Mesothelial cell of epicardium (in vitro differentiated cells): ENCODE measurements around the gene GALNT2. TPM values are rescaled to one million over a fixed set of nuclear protein-coding genes. Genes with fewer than 3 reads are reported as not detected.

ENCODE experiments used
- DNase-seq, 2 experiments: peaks; one replicate each; pipeline ENCODE4 v3.0.0; 2021; ENCODE audit warnings: low spot score in 2 of 2; ENCODE audit not compliant: unreplicated experiment in 2 of 2
- H3K27ac Mint-ChIP-seq: 2 replicates; pipeline ENCODE4 v1.8.0; 2021; ENCODE audit warnings: mixed read lengths
- H3K27me3 Mint-ChIP-seq: 2 replicates; pipeline ENCODE4 v1.8.0; 2021; ENCODE audit warnings: low read depth, mixed read lengths
- H3K36me3 Mint-ChIP-seq: 2 replicates; pipeline ENCODE4 v1.8.0; 2021; ENCODE audit warnings: mixed read lengths
- H3K4me1 Mint-ChIP-seq: 2 replicates; pipeline ENCODE4 v1.8.0; 2021; ENCODE audit warnings: mixed read lengths
- H3K4me3 Mint-ChIP-seq: 2 replicates; pipeline ENCODE4 v1.8.0; 2021; ENCODE audit warnings: mild to moderate bottlenecking, moderate library complexity, mixed read lengths
- H3K9me3 Mint-ChIP-seq: 2 replicates; pipeline ENCODE4 v1.8.0; 2021; ENCODE audit warnings: mixed read lengths
- CTCF ChIP-seq: fragments of 200-600 bp; sonication (generic); IDR thresholded peaks from one replicate; pipeline ENCODE4 v1.5.0; 2021; ENCODE audit warnings: antibody characterized with exemption; ENCODE audit not compliant: unreplicated experiment
- total RNA-seq: library from RNA; stranded (reverse); gene quantifications from 3 replicates; pipeline ENCODE4 v1.2.1, GENCODE V29; 2021

GALNT2 gene
- total RNA-seq, 1 donor from 2014 or later = 48.3 TPM

- Mint-ChIP-seq H3K4me3 (no peak overlapping the region), H3K4me1 (peaks cover 3% of the 10 kb centered on the region), H3K36me3 (no peaks in the 10 kb centered on the region), H3K27me3 (no peaks in the 10 kb centered on the region), H3K9me3 (no peaks in the 10 kb centered on the region), H3K27ac (no peak overlapping the region)
- DNase-seq = no peak
- no peak for TF ChIP-seq CTCF
Measured at GRCh38 chr1:230171356-230172015, 104.4 kb downstream of the GALNT2 start.

- H3K27ac Mint-ChIP-seq = no peak overlapping the region
- no peaks in the 10 kb centered on the region for H3K36me3 Mint-ChIP-seq
- H3K9me3 Mint-ChIP-seq = no peaks in the 10 kb centered on the region
- peaks cover 3% of the 10 kb centered on the region for H3K4me1 Mint-ChIP-seq
- H3K27me3 Mint-ChIP-seq = no peaks in the 10 kb centered on the region
- no peak for TF ChIP-seq CTCF
- no peak for DNase-seq
- H3K4me3 Mint-ChIP-seq = no peak overlapping the region
Measured at GRCh38 chr1:230172016-230172537, 105.0 kb downstream of the GALNT2 start.

- no peak for TF ChIP-seq CTCF
- H3K27me3 Mint-ChIP-seq = no peaks in the 10 kb centered on the region
- no peak overlapping the region for H3K4me3 Mint-ChIP-seq
- no peaks in the 10 kb centered on the region for H3K9me3 Mint-ChIP-seq
- no peak overlapping the region for H3K27ac Mint-ChIP-seq
- no peak for DNase-seq
- H3K4me1 Mint-ChIP-seq = peaks cover 3% of the 10 kb centered on the region
- peaks cover 3% of the 10 kb centered on the region for H3K36me3 Mint-ChIP-seq
Measured at GRCh38 chr1:230173187-230173975, 106.3 kb downstream of the GALNT2 start.

GRCh38 chr1:230174041-230174440 is 107.0 kb downstream of the GALNT2 start:
- peaks cover 3% of the 10 kb centered on the region for H3K4me1 Mint-ChIP-seq

More at GRCh38 chr1:230174041-230174440, 107.0 kb downstream of the GALNT2 start:
- Mint-ChIP-seq H3K27me3 (no peaks in the 10 kb centered on the region), H3K9me3 (no peaks in the 10 kb centered on the region), H3K4me3 (no peak overlapping the region), H3K27ac (no peak overlapping the region), H3K36me3 (peaks cover 7% of the 10 kb centered on the region)
- no peak for TF ChIP-seq CTCF
- no peak for DNase-seq
